ENCODE results near the gene SCRG1.

SCRG1 gene

GRCh38 chr4:173360587-173361221, 38.2 kb downstream of the SCRG1 start:
- CTCF ChIA-PET = interaction anchor here (0.6 to 1.2 kb wide), 6 partner anchors 14 to 551 kb away, joined by 3 to 5 read pairs (median 3); no protein-coding TSS in a partner anchor
- POLR2A ChIA-PET = interaction anchor here (1.3 kb wide), 1 partner anchor 26 kb away, joined by 6 read pairs; the partner anchor contains the start of gene HMGB2
- no peak for TF ChIP-seq ZNF23 (tag by site-specific recombination; IDR thresholded peaks at IDR 0.05; ENCODE audit: borderline replicate concordance)
- TF ChIP-seq ZNF776 (tag by site-specific recombination; IDR thresholded peaks at IDR 0.05; ENCODE audit: borderline replicate concordance) = no peak
- no peak for TF ChIP-seq ZNF660 (tag by site-specific recombination; IDR thresholded peaks at IDR 0.05)
- TF ChIP-seq, protein P1, sequence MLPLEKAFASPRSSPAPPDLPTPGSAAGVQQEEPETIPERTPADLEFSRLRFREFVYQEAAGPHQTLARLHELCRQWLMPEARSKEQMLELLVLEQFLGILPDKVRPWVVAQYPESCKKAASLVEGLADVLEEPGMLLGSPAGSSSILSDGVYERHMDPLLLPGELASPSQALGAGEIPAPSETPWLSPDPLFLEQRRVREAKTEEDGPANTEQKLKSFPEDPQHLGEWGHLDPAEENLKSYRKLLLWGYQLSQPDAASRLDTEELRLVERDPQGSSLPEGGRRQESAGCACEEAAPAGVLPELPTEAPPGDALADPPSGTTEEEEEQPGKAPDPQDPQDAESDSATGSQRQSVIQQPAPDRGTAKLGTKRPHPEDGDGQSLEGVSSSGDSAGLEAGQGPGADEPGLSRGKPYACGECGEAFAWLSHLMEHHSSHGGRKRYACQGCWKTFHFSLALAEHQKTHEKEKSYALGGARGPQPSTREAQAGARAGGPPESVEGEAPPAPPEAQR (tag by site-specific recombination; IDR thresholded peaks at IDR 0.05) = no peak
- TF ChIP-seq, protein P2, sequence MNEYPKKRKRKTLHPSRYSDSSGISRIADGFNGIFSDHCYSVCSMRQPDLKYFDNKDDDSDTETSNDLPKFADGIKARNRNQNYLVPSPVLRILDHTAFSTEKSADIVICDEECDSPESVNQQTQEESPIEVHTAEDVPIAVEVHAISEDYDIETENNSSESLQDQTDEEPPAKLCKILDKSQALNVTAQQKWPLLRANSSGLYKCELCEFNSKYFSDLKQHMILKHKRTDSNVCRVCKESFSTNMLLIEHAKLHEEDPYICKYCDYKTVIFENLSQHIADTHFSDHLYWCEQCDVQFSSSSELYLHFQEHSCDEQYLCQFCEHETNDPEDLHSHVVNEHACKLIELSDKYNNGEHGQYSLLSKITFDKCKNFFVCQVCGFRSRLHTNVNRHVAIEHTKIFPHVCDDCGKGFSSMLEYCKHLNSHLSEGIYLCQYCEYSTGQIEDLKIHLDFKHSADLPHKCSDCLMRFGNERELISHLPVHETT (tag by site-specific recombination; IDR thresholded peaks at IDR 0.05) = no peak
- TF ChIP-seq ZNF350 (tag by site-specific recombination; IDR thresholded peaks at IDR 0.05) = no peak
- no peak for TF ChIP-seq ZNF777 (tag by site-specific recombination; IDR thresholded peaks at IDR 0.05; ENCODE audit: borderline replicate concordance)
- TF ChIP-seq ZNF514 (tag by site-specific recombination; IDR thresholded peaks at IDR 0.05) = no peak
- TF ChIP-seq WT1 (tag by site-specific recombination; IDR thresholded peaks at IDR 0.05) = no peak
- TF ChIP-seq ZBTB6 (tag by site-specific recombination; IDR thresholded peaks at IDR 0.05) = no peak
- no peak for TF ChIP-seq ZXDB (tag by site-specific recombination; IDR thresholded peaks at IDR 0.05)
- no peak for TF ChIP-seq ZNF549 (tag by site-specific recombination; IDR thresholded peaks at IDR 0.05)
- no peak for TF ChIP-seq ZNF157 (tag by site-specific recombination; IDR thresholded peaks at IDR 0.05)
- no peak for TF ChIP-seq ZBTB8A (tag by site-specific recombination; IDR thresholded peaks at IDR 0.05)
- no peak for TF ChIP-seq ZBTB20 (tag by site-specific recombination; IDR thresholded peaks at IDR 0.05)
- TF ChIP-seq, protein P3, sequence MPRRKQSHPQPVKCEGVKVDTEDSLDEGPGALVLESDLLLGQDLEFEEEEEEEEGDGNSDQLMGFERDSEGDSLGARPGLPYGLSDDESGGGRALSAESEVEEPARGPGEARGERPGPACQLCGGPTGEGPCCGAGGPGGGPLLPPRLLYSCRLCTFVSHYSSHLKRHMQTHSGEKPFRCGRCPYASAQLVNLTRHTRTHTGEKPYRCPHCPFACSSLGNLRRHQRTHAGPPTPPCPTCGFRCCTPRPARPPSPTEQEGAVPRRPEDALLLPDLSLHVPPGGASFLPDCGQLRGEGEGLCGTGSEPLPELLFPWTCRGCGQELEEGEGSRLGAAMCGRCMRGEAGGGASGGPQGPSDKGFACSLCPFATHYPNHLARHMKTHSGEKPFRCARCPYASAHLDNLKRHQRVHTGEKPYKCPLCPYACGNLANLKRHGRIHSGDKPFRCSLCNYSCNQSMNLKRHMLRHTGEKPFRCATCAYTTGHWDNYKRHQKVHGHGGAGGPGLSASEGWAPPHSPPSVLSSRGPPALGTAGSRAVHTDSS (tag by site-specific recombination; IDR thresholded peaks at IDR 0.05) = no peak
- no peak for TF ChIP-seq ZBTB49 (tag by site-specific recombination; IDR thresholded peaks at IDR 0.05; ENCODE audit: low read depth)
- no peaks in the 10 kb centered on the region for H3K4me1 ChIP-seq (ENCODE audit: control insufficient read depth, insufficient read depth, low read length)
- no peak overlapping the region for H3K4me3 ChIP-seq (ENCODE audit: low read depth, low read length)
- no peaks in the 10 kb centered on the region for H3K36me3 ChIP-seq (ENCODE audit: control insufficient read depth in 2 of 2, insufficient read depth in 1 of 2, low read length in 2 of 2)
- no peaks in the 10 kb centered on the region for H3K9me3 ChIP-seq (ENCODE audit: control insufficient read depth, insufficient read depth, low read depth, low read length)
- H3K27ac ChIP-seq (ENCODE audit: extremely low read depth, low read depth, low read length) = no peak overlapping the region

Measured in HEK293 (cell line).